ENCODE measurements around the gene ROBO1. TPM values are rescaled to one million over a fixed set of nuclear protein-coding genes. Genes with fewer than 3 reads are reported as not detected.

ROBO1 gene
- polyA plus RNA-seq, 1 donor (not counting 4 experiments of a cell fraction or from before 2014, with no cell fraction given) = 27.1 TPM

DNA sequence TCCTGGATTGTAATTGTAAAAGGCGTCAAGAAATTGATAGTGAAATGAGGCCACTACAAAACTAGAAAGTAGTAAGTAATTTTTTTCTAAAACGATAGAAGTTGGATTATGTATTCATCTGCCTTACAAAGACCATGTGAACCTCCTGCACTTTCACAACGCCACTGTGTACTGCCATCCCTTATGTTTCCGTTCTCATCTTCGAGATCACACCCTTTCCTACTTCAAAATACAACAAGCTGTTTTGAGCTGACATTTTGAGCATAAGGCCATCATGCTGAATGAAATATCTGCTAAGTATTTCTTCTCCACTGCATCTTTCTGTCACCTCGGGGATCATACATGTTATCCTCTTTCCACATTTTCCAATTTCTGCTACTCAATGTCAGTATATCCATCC, 885.5 kb downstream of the ROBO1 start:
- TF ChIP-seq, protein P1, sequence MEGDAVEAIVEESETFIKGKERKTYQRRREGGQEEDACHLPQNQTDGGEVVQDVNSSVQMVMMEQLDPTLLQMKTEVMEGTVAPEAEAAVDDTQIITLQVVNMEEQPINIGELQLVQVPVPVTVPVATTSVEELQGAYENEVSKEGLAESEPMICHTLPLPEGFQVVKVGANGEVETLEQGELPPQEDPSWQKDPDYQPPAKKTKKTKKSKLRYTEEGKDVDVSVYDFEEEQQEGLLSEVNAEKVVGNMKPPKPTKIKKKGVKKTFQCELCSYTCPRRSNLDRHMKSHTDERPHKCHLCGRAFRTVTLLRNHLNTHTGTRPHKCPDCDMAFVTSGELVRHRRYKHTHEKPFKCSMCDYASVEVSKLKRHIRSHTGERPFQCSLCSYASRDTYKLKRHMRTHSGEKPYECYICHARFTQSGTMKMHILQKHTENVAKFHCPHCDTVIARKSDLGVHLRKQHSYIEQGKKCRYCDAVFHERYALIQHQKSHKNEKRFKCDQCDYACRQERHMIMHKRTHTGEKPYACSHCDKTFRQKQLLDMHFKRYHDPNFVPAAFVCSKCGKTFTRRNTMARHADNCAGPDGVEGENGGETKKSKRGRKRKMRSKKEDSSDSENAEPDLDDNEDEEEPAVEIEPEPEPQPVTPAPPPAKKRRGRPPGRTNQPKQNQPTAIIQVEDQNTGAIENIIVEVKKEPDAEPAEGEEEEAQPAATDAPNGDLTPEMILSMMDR (optimal IDR thresholded peaks at IDR 0.05 in 1 of 3, IDR thresholded peaks at IDR 0.05 in 1 of 3, conservative IDR thresholded peaks at IDR 0.05 in 1 of 3; ENCODE audit: extremely low read depth in 1 of 3, insufficient read depth in 2 of 3, low read length in 3 of 3) = no peak
- no peak for TF ChIP-seq EZH2 (IDR thresholded peaks at IDR 0.05; ENCODE audit: low read length)
- Histone ChIP-seq H3K79me2 (ENCODE audit: control insufficient read depth, insufficient read depth, low read length) (peaks cover 1% of the 10 kb centered on the region), H2AFZ (ENCODE audit: control insufficient read depth, low read length) (no peak overlapping the region), H3K9me3 (ENCODE audit: control insufficient read depth, low read depth, low read length) (no peaks in the 10 kb centered on the region), H3K36me3 (ENCODE audit: control insufficient read depth in 2 of 2, extremely low read depth in 1 of 2, insufficient read depth in 2 of 2, low read length in 2 of 2) (no peaks in the 10 kb centered on the region), H3K4me1 (ENCODE audit: control insufficient read depth, extremely low read depth, insufficient read depth, low read length) (peaks cover 7% of the 10 kb centered on the region), H4K20me1 (ENCODE audit: control insufficient read depth, extremely low read depth, insufficient read depth, low read length) (no peaks in the 10 kb centered on the region), H3K4me3 (ENCODE audit: control insufficient read depth in 2 of 3, extremely low read depth in 1 of 3, insufficient read depth in 2 of 3, low read depth in 1 of 3, low read length in 3 of 3) (no peak overlapping the region), H3K4me2 (ENCODE audit: control insufficient read depth, extremely low read depth, insufficient read depth, low read depth, low read length) (no peak overlapping the region), H3K27me3 (ENCODE audit: control insufficient read depth, extremely low read depth, insufficient read depth, low read length) (no peaks in the 10 kb centered on the region), H3K27ac (ENCODE audit: control insufficient read depth, insufficient read depth, low read length) (no peak overlapping the region), H3K9ac (ENCODE audit: control insufficient read depth, extremely low read depth, insufficient read depth, low read length) (no peak overlapping the region), H3K9me1 (ENCODE audit: control insufficient read depth, extremely low read depth, insufficient read depth, low read length) (no peaks in the 10 kb centered on the region)
- dilution Hi-C loops (cut with MboI; ENCODE audit: extremely low pct_ligation_motif_present, low sequenced_read_pairs) = no loop called here
- FAIRE-seq = no peak
- no peak for DNase-seq (ENCODE audit: low read depth, low spot score)

DNA sequence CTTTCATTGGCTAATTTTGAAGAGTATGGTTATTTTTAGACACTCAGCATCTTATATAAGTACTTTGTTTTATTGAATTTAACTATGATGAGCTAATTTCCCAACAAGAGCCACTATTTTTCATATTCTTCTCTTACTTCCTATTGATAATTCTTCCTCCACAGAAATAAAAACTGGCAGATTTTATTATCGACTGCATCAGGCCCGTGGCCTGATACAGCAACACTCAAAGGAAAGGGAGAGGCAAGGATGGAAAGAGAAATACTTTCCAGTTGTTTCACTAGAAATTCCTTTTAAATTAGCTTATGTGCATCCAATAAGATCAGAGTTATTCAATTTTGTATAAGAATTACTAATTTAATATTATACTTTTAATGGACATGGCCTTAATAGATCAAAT, 886.3 kb downstream of the ROBO1 start:
- Histone ChIP-seq H3K9ac (ENCODE audit: control insufficient read depth, extremely low read depth, insufficient read depth, low read length) (no peak overlapping the region), H3K9me3 (ENCODE audit: control insufficient read depth, low read depth, low read length) (no peaks in the 10 kb centered on the region), H4K20me1 (ENCODE audit: control insufficient read depth, extremely low read depth, insufficient read depth, low read length) (no peaks in the 10 kb centered on the region), H3K9me1 (ENCODE audit: control insufficient read depth, extremely low read depth, insufficient read depth, low read length) (no peaks in the 10 kb centered on the region), H3K36me3 (ENCODE audit: control insufficient read depth in 2 of 2, extremely low read depth in 1 of 2, insufficient read depth in 2 of 2, low read length in 2 of 2) (no peaks in the 10 kb centered on the region), H3K4me3 (ENCODE audit: control insufficient read depth in 2 of 3, extremely low read depth in 1 of 3, insufficient read depth in 2 of 3, low read depth in 1 of 3, low read length in 3 of 3) (no peak overlapping the region), H3K4me1 (ENCODE audit: control insufficient read depth, extremely low read depth, insufficient read depth, low read length) (no peaks in the 10 kb centered on the region), H3K27me3 (ENCODE audit: control insufficient read depth, extremely low read depth, insufficient read depth, low read length) (no peaks in the 10 kb centered on the region), H3K27ac (ENCODE audit: control insufficient read depth, insufficient read depth, low read length) (no peak overlapping the region), H3K4me2 (ENCODE audit: control insufficient read depth, extremely low read depth, insufficient read depth, low read depth, low read length) (no peak overlapping the region), H3K79me2 (ENCODE audit: control insufficient read depth, insufficient read depth, low read length) (peaks cover 1% of the 10 kb centered on the region), H2AFZ (ENCODE audit: control insufficient read depth, low read length) (no peak overlapping the region)
- TF ChIP-seq, protein P1 (optimal IDR thresholded peaks at IDR 0.05 in 1 of 3, IDR thresholded peaks at IDR 0.05 in 1 of 3, conservative IDR thresholded peaks at IDR 0.05 in 1 of 3; ENCODE audit: extremely low read depth in 1 of 3, insufficient read depth in 2 of 3, low read length in 3 of 3) = no peak
- TF ChIP-seq EZH2 (IDR thresholded peaks at IDR 0.05; ENCODE audit: low read length) = no peak
- dilution Hi-C loops (cut with MboI; ENCODE audit: extremely low pct_ligation_motif_present, low sequenced_read_pairs) = no loop called here
- no peak for FAIRE-seq
- DNase-seq (ENCODE audit: low read depth, low spot score) = no peak
